ENCODE data around the gene STX4.

DNA sequence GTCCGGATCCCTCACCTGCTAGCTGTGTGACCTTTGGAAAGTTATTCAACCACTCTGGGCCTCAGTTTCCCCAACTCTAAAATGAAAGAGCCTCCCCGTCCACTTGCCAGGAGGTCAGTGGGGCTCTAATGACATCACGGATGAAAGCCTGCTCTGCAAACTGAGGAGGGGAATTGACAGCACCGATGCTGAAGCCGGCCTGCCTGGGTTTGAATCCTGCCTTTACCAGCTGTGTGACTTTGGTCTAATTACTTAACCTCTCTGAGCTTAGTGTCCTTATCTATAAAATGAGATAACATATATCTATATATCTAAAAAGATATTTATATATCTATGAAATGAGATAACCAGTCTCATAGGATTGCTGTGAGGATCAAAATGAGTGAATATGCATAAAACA is 24.8 kb upstream of the STX4 start:
- TF ChIP-seq FOXP2 (optimal IDR thresholded peaks at IDR 0.05; ENCODE audit: borderline replicate concordance, extremely low read depth, extremely low read length, insufficient read depth) (no peak), TAF1 (IDR thresholded peaks at IDR 0.05; ENCODE audit: borderline replicate concordance, insufficient read depth, low read length) (no peak), POLR2AphosphoS5 (IDR thresholded peaks at IDR 0.05; ENCODE audit: low read depth, low read length) (no peak)
